Right lobe of liver (tissue), 6 donors: ENCODE data around the gene COL16A1. TPM values are rescaled to one million over a fixed set of nuclear protein-coding genes. Genes with fewer than 3 reads are reported as not detected.

Experiments
- ATAC-seq, 4 donors: fragments of 200-7000 bp; cut with Tn5 transposase; one replicate each; pipeline ENCODE4 v1.9.1; 2020; ENCODE audit warnings: mild to moderate bottlenecking in 4 of 4, moderate library complexity in 4 of 4
- DNase-seq, 3 donors: peaks; one replicate each; pipeline ENCODE4 v3.0.0-alpha.2; 2020
- H3K27ac ChIP-seq, 3 donors: fragments of 200-600 bp; one replicate each; pipeline ENCODE4 v1.8.0; 2022
- H3K27me3 ChIP-seq, 2 donors: fragments of 200-600 bp; one replicate each; pipeline ENCODE4 v1.8.0; 2022
- H3K36me3 ChIP-seq, 4 donors: fragments of 200-600 bp; sonication (generic) in 1 of 4; one replicate each; pipeline versions ENCODE4 v1.5.1 to v1.8.0; 2017 to 2022; ENCODE audit warnings: control low read depth in 1 of 4
- H3K4me1 ChIP-seq, 4 donors: fragments of 200-600 bp; sonication (generic) in 1 of 4; one replicate each; pipeline versions ENCODE4 v1.5.1 to v1.8.0; 2017 to 2022; ENCODE audit warnings: control low read depth in 1 of 4
- H3K4me3 ChIP-seq, 3 donors: fragments of 200-600 bp; one replicate each; pipeline ENCODE4 v1.8.0; 2022
- H3K9me3 ChIP-seq, 4 donors: fragments of 200-600 bp; sonication (generic) in 1 of 4; one replicate each; pipeline versions ENCODE4 v1.5.1 to v1.8.0; 2017 to 2022; ENCODE audit warnings: control low read depth in 1 of 4
- POLR2A ChIP-seq: fragments of 450-650 bp; IDR thresholded peaks from one replicate; pipeline ENCODE4 v1.6.1; 2017; ENCODE audit warnings: antibody characterized with exemption, mild to moderate bottlenecking
- WGBS: methylation state at CpG from one replicate; pipeline ENCODE4 v1.1.6; 2018; ENCODE audit warnings: low coverage, low lambda C conversion rate; ENCODE audit not compliant: insufficient coverage; ENCODE audit errors: missing lambda C conversion rate; 5-methylcytosine and 5-hydroxymethylcytosine counted together
- intact Hi-C, 2 donors: fragments of 100-400 bp; cut with DNase I; formaldehyde crosslinking; loops; one replicate each; pipeline versions ENCODE4 v1.11.2 to v1.14.1; 2022
- total RNA-seq, 6 experiments: library from RNA; depleted of rRNA in 2 of 6; stranded (reverse); fragments of >200 nt in 2 of 6; fragmentation: NEBNext Ultra II Directional in 3 of 6; extraction: Animal tissue kit (Norgen Biotek cat#: 25700) in 3 of 6; gene quantifications; one replicate each; pipeline versions ENCODE4 v1.1.0 to v1.2.4, GENCODE V29; 2016 to 2023
- TF ChIP-seq, protein P1 (sequence below), 4 donors: fragments of 200-600 bp in 3 of 4; fragments of 450-650 bp in 1 of 4; IDR thresholded peaks; one replicate each; pipeline versions ENCODE4 v1.5.1 to v1.8.0; 2016 to 2022; ENCODE audit warnings: antibody characterized with exemption in 4 of 4, mild to moderate bottlenecking in 2 of 4
- donor health status: DM: no; HTN: yes; CAD: no.
- donor health status: DM: no; HTN: no; CAD: no.
- donor health status: DM: no; HTN: no; CAD: no.
- donor health status: DM: no; HTN: yes; CAD: no.
- donor health status: DM: no; HTN: yes; CAD: no.

COL16A1 gene
- total RNA-seq, 6 experiments from 2014 or later: 0.73 to 3.5 (median 1.9) TPM

DNA sequence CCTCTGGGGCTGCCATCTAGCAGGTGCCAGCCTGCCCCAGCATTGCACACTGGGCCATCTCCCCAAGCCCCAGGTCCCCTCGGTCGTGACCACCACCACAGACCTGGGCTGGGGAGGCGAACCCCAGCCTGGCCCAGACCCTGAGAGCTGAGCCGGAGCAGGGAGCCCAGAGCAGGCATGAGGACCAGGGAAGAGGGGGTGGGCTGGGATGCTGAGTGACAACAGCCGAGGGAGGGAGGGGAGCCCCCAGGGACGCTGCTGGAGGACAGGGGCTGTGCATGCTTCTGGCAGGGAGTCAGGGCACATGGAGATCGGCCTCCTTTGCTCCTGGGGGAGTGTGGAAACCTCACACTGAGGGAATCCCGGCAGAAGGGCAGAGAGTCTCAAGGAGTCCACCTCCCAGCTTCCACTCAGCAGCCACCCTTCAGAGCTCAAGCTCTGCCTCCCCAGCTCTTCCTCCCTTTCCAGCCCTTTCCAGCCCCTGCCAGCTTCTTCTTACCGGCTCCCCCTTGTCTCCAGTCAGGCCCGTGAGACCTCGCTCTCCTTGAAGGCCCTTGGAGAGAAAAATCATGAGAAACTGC is 35.4 kb downstream of the COL16A1 start:
- 61% methylated on average over 5 of the region's 11 CpGs for WGBS
- DNase-seq: no peak
- no peaks in the 10 kb centered on the region for H3K36me3 ChIP-seq
- H3K9me3 ChIP-seq: no peaks in the 10 kb centered on the region
- H3K4me1 ChIP-seq: no peaks in the 10 kb centered on the region
- ATAC-seq: no peak
- no peak overlapping the region for H3K4me3 ChIP-seq
- no peak for TF ChIP-seq POLR2A
- TF ChIP-seq, protein P1, sequence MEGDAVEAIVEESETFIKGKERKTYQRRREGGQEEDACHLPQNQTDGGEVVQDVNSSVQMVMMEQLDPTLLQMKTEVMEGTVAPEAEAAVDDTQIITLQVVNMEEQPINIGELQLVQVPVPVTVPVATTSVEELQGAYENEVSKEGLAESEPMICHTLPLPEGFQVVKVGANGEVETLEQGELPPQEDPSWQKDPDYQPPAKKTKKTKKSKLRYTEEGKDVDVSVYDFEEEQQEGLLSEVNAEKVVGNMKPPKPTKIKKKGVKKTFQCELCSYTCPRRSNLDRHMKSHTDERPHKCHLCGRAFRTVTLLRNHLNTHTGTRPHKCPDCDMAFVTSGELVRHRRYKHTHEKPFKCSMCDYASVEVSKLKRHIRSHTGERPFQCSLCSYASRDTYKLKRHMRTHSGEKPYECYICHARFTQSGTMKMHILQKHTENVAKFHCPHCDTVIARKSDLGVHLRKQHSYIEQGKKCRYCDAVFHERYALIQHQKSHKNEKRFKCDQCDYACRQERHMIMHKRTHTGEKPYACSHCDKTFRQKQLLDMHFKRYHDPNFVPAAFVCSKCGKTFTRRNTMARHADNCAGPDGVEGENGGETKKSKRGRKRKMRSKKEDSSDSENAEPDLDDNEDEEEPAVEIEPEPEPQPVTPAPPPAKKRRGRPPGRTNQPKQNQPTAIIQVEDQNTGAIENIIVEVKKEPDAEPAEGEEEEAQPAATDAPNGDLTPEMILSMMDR (IDR thresholded peaks at IDR 0.05): no peak
- H3K27ac ChIP-seq: no peak overlapping the region
- H3K27me3 ChIP-seq: no peaks in the 10 kb centered on the region
- intact Hi-C loops: loop anchor here in 1 of 2 donors (10.0 kb wide), 1 partner anchor 46 kb away; no protein-coding TSS in a partner anchor

DNA sequence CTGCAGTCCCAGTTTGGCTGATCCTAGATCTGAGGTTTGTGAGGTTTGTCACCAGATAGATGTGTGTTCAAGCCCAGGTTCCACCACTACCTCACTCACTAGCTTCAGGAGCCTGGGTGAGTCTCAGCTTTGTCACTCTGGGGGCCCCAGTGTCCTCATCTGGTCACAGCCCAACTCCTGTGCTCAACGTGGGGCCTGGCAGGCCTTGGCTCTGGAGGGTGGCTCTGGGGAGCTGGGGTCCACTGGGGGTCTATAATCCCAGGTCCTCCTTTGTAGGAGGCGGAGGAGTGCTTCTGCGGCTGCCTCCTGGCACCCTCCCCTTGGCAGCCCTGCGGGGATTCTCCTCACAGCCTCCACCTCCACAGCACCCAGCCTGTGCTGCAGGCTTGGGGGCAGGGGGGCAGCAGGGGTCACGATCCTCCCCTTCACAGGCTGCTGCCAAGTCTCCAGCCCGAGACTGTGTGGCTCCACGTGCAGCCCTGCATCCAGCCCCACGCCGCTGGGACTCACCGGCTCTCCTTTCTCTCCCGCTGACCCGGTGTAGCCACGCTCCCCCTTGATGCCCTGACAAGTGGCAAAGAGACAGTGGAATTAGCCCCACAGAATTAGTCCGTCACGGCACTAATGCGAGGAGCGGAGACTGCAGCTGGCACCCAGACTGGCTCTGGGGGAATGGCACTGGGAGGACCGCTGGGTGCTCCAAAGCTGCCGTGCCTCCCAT is 36.6 kb downstream of the COL16A1 start:
- ATAC-seq: no peak
- no peaks in the 10 kb centered on the region for H3K4me1 ChIP-seq
- H3K36me3 ChIP-seq: no peaks in the 10 kb centered on the region
- H3K27ac ChIP-seq: no peak overlapping the region
- TF ChIP-seq POLR2A: no peak
- 43% methylated on average over 2 of the region's 19 CpGs for WGBS
- no peak for DNase-seq
- H3K9me3 ChIP-seq: no peaks in the 10 kb centered on the region
- intact Hi-C loops: loop anchor here in 1 of 2 donors (10.0 kb wide), 1 partner anchor 48 kb away; no protein-coding TSS in a partner anchor
- H3K4me3 ChIP-seq: no peak overlapping the region
- H3K27me3 ChIP-seq: no peaks in the 10 kb centered on the region

DNA sequence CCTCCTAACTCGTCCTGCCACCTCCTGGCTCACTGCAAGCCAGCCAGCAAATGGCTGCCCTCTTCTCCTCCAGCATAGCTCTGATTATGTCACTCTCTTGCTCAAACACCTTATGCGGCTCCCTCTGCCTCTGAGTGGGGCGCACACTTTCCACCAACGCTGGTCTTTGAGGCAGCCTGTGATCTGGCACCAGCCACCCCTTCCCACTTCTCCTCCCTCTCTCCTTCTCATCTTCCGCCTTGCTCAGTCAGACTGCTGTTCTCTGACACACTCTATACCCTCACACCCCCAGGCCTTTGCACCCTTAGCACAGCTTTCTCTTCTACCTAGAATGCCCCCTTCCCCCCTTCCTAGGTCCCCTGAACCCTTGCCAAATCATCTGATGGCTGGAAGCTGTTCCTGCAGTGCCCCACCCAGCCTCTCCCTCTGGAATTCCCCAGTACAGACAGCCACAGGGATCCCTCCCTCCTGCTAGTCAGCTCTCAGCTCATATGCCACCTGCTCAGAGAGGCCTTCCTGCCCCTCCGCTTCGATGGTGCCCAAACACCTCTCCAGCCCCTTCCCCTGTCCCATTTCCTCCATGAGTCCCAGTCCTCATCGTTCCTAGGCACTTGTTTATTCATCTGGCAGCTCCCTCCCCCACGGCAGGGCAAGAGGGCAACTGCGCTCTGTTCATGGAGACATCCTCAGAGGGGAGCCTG is 37.4 kb downstream of the COL16A1 start:
- no peak overlapping the region for H3K4me3 ChIP-seq
- WGBS: 41% methylated on average over 6 of the region's 10 CpGs
- peak in 1 of 4 donors; percentile 9 for ATAC-seq
- no peak for TF ChIP-seq POLR2A
- TF ChIP-seq, protein P1 (IDR thresholded peaks at IDR 0.05): no peak
- H3K36me3 ChIP-seq: no peaks in the 10 kb centered on the region
- no peak overlapping the region for H3K27ac ChIP-seq
- intact Hi-C loops: loop anchor here in 1 of 2 donors (10.0 kb wide), 1 partner anchor 48 kb away; no protein-coding TSS in a partner anchor
- H3K27me3 ChIP-seq: no peaks in the 10 kb centered on the region
- peak in 1 of 3 donors; percentile 27 for DNase-seq
- no peaks in the 10 kb centered on the region for H3K4me1 ChIP-seq
- no peaks in the 10 kb centered on the region for H3K9me3 ChIP-seq

DNA sequence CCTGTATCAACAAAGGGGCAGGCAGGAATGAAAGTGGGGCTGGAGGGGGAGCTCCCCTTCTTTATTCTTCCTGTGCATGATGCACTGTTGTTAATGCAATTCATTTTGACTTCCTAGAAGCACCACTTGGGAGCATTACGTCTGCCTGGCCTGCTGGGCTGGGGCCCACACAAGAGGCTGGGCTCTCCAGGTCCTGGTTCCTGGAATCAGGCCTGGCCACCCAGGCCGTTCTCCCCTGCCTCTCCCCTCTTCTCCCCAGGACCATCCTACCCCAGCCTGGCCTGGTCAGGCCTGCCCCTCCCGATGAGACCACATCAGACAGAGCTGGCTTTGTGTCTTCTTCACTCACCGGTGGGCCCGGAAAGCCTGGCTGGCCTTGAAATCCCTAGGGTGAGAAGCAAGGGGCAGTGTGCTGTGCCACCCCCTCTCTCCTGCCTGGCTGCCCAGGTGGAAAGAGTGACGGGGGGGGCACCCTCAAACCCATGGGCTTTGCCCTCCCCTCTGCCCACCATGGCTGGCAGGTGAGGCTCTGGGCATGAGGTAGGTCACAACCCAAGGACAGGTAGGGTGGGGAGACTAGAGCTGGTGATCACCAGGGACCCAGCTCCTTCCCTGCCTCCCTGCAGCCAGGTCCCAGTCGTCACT is 38.5 kb downstream of the COL16A1 start:
- peak in 1 of 3 donors; percentile 45 for DNase-seq
- H3K4me1 ChIP-seq: no peaks in the 10 kb centered on the region
- H3K4me3 ChIP-seq: no peak overlapping the region
- intact Hi-C loops: loop anchor here in 1 of 2 donors (10.0 kb wide), 1 partner anchor 49 kb away; no protein-coding TSS in a partner anchor
- TF ChIP-seq POLR2A: no peak
- TF ChIP-seq, protein P1 (IDR thresholded peaks at IDR 0.05): no peak
- WGBS: 60% methylated on average over 3 of the region's 7 CpGs
- no peak for ATAC-seq
- H3K36me3 ChIP-seq: no peaks in the 10 kb centered on the region
- H3K27ac ChIP-seq: no peak overlapping the region
- no peaks in the 10 kb centered on the region for H3K9me3 ChIP-seq
- H3K27me3 ChIP-seq: no peaks in the 10 kb centered on the region
